Fibroblast of skin of right biceps (primary cell): ENCODE measurements around the gene ZCCHC24.

Experiments
- DNase-seq: peaks from one replicate; pipeline ENCODE4 v3.0.0-alpha.2; 2013

Gene ZCCHC24

GRCh38 chr10:79430325-79430905 lies 15.0 kb downstream of the ZCCHC24 start:
- DNase-seq, result no peak

GRCh38 chr10:79429751-79430150 lies 15.7 kb downstream of the ZCCHC24 start:
- no peak for DNase-seq

- no peak for DNase-seq
Observed at GRCh38 chr10:79427965-79428364, 17.5 kb downstream of the ZCCHC24 start.

- DNase-seq, result no peak
Observed at GRCh38 chr10:79425074-79425532, 20.3 kb downstream of the ZCCHC24 start.

DNA sequence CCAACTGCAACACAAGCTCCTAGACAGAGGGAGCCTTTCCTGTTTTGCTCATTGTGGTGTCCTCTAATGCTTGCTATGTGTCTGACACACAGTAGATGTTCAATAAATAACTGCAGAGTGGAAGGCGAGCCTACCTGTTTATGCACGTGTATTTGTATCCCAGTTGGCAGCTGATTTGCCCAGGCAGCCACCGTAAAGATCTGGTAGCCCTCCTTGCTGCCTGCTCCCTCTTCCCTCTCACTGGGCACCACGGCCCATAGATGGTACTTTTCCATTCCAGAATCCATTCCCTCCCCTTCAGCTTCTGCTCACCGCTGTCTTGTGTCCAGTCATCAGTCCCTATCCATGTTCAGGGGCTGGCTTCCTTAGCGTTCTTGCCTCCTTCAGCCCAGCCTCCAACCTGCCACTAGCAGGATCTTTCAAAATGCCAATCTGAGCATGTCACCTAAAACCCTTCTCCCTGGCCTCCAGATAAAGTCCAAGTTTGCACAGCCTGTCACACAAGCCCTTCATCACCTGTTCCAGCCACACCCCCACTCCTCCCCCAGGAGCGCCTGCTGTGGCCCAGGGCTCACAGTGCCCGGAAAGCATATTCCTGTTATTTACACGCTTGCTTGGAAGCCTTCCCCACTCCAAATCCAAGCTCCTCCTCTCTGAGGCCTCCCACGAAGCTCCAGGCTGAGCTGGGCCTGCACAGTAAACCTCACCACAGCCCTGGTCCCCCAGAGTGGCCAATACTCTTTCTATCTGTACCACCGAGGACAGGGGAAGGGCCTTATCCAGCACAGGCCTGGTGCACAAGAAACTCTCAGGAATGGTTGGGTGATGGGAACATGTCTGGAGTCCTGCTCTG lies 21.0 kb downstream of the ZCCHC24 start:
- DNase-seq, result peak; percentile 49

GRCh38 chr10:79422178-79422892 lies 23.1 kb downstream of the ZCCHC24 start:
- DNase-seq, result peak; percentile 93

- DNase-seq, result no peak
Observed at GRCh38 chr10:79420974-79421688, 24.3 kb downstream of the ZCCHC24 start.

- no peak for DNase-seq
Observed at GRCh38 chr10:79418886-79419595, 26.4 kb downstream of the ZCCHC24 start.

- no peak for DNase-seq
Observed at GRCh38 chr10:79418274-79418673, 27.1 kb downstream of the ZCCHC24 start.

DNA sequence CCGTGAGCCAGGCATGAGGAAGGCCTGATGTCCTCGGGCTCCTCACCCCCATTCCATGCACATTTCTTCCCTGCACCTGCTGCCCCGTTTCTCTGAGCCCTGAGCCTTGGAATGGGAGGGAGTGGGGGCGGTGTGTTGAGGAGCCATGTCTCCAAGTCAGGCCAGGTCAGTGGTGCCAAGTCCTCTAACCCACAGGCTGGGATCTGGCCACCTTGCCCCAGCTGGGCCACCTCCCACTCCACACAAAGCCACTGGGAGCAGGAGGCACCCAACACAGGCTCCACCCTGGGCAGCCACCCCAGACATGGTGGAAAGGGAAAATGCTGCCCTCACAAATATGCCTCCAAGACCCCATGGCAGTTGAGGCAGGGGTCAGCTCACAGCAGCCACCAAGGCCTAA lies 27.7 kb downstream of the ZCCHC24 start:
- no peak for DNase-seq

GRCh38 chr10:79417266-79417665 lies 28.2 kb downstream of the ZCCHC24 start:
- DNase-seq, result no peak

GRCh38 chr10:79416578-79417255 lies 28.7 kb downstream of the ZCCHC24 start:
- DNase-seq, result no peak

- DNase-seq, result no peak
Observed at GRCh38 chr10:79415736-79416577, 29.5 kb downstream of the ZCCHC24 start.

DNA sequence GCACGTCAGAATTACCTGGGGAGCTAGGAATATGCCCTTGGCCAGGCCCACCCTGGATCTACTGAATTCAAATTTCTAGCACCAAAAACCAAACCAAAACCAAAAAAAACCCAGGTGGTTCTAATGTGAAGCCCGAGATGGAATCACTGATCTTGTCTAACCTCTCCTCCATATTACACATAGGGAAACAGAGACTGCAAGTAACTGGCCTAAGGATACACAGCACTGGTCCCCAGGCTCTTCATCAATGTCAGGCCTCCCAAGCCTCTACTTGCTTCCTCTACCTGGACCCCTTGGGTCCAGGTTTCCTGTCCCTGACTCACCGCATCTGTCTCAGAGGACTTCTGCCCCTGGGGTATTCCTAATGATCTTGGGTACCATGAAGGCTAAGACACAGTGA lies 30.7 kb downstream of the ZCCHC24 start:
- DNase-seq, result no peak

DNA sequence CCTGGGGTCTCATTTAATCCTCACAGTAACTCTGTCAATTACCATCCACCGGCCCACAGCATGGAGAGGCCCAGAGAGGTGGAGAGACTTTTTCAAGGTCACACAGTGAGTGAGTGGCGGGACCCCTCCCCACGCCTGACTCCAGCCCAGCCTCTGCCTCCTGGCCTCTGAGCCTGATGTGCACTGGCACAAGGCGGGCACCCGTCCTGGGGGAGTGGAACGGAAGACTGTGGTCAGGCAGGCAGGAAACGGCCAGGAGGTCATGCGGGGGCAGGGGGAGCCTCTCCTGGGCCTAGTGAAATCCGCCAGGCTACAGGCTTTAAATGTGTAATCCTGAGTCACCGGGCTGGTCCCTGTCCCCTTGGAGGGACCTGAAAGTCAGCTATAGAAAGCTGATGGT lies 32.2 kb downstream of the ZCCHC24 start:
- DNase-seq, result no peak

GRCh38 chr10:79412516-79412915 lies 32.9 kb downstream of the ZCCHC24 start:
- no peak for DNase-seq

DNA sequence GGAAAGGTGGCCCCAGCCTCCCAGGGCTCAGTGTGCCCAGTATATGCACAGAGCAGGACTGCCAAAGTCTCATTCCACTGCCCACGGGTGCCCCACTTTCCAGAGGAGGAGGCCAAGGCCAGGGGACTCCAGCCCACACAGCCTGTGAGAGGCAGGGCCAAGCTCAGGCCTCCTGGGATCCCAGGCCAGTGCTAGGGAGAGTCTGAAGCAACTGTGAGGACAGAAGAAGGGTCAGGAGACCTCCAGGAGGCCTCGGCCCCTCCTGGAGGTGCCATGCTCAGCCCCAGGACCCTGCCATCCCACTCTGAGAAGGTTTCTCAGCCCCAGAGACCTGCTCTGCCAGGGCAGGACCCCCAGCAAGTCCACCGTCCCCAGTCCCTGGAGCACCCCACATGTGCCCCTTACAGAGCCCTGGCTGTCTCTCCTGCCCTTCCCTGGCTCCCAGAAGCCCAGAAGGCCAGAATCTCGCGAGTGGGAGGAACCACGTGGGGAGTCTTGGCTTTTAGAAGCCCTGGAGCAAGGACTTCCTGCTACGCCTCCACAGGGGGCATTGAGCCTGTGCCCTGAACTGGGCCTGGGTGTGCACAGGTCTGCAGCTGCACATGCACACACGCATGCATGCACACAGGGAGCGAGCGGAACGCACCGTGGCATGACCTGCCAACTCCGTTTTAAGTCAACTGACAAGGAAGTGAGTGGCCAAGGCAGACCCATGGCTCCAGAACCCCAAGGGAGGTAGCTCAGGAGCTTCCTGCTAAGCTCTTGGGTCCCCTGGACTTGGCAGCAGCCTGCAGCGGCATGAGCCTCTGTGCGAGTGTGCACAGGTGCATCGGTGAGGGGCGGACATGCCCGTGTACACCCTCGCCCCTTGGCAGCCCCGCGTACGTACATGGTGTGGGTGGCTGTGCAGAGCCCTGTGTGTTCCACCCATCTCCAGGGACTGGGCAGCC lies 33.6 kb downstream of the ZCCHC24 start:
- DNase-seq, result no peak

- no peak for DNase-seq
Observed at GRCh38 chr10:79410315-79411094, 34.9 kb downstream of the ZCCHC24 start.

- no peak for DNase-seq
Observed at GRCh38 chr10:79409726-79410085, 35.7 kb downstream of the ZCCHC24 start.
